Measurements from ENCODE around the gene HIGD1B. TPM values are rescaled to one million over a fixed set of nuclear protein-coding genes. Genes with fewer than 3 reads are reported as not detected.

HIGD1B gene
- total and polyA plus RNA-seq, 4 donors = 0.28 to 0.43 TPM; not detected in 2

- Histone ChIP-seq H3K9ac (ENCODE audit: low read depth in 1 of 2, low read length in 2 of 2) (no peak overlapping the region), H3K4me3 (ENCODE audit: low read depth in 1 of 3, low read length in 3 of 3) (no peak overlapping the region), H3K27me3 (ENCODE audit: control insufficient read depth in 4 of 4, insufficient read depth in 4 of 4, low read length in 3 of 4) (no peaks in the 10 kb centered on the region), H3K4me1 (ENCODE audit: control insufficient read depth in 4 of 4, insufficient read depth in 4 of 4, low read length in 3 of 4) (no peaks in the 10 kb centered on the region), H3K27ac (ENCODE audit: low read depth in 1 of 2, low read length in 2 of 2) (no peak overlapping the region), H3K36me3 (ENCODE audit: control insufficient read depth in 4 of 4, insufficient read depth in 3 of 4, low read depth in 1 of 4, low read length in 3 of 4) (no peaks in the 10 kb centered on the region), H3K9me3 (ENCODE audit: control insufficient read depth in 4 of 4, low read length in 3 of 4) (no peaks in the 10 kb centered on the region)
- WGBS = 89% methylated on average over 3 of the region's 3 CpGs
- TF ChIP-seq HNF4A (conservative IDR thresholded peaks at IDR 0.05) (no peak), FOXA2 (IDR thresholded peaks at IDR 0.05) (no peak), SP1 (IDR thresholded peaks at IDR 0.05) (no peak), RXRA (IDR thresholded peaks at IDR 0.05) (no peak)
- no peak for DNase-seq (ENCODE audit: low spot score)
These were observed 6.7 kb upstream of the HIGD1B start for GRCh38 chr17:44840936-44841335.

- no peaks in the 10 kb centered on the region for H3K4me1 ChIP-seq (ENCODE audit: control insufficient read depth in 4 of 4, insufficient read depth in 4 of 4, low read length in 3 of 4)
- H3K36me3 ChIP-seq (ENCODE audit: control insufficient read depth in 4 of 4, insufficient read depth in 3 of 4, low read depth in 1 of 4, low read length in 3 of 4) = no peaks in the 10 kb centered on the region
- H3K9me3 ChIP-seq (ENCODE audit: control insufficient read depth in 4 of 4, low read length in 3 of 4) = no peaks in the 10 kb centered on the region
- H3K27ac ChIP-seq (ENCODE audit: low read depth in 1 of 2, low read length in 2 of 2) = no peak overlapping the region
- no peak overlapping the region for H3K9ac ChIP-seq (ENCODE audit: low read depth in 1 of 2, low read length in 2 of 2)
- H3K27me3 ChIP-seq (ENCODE audit: control insufficient read depth in 4 of 4, insufficient read depth in 4 of 4, low read length in 3 of 4) = no peaks in the 10 kb centered on the region
- no peak for DNase-seq (ENCODE audit: low spot score)
- H3K4me3 ChIP-seq (ENCODE audit: low read depth in 1 of 3, low read length in 3 of 3) = no peak overlapping the region
- WGBS = 58% methylated on average over 5 of the region's 5 CpGs
- TF ChIP-seq REST (IDR thresholded peaks at IDR 0.05) (no peak), CTCF (IDR thresholded peaks at IDR 0.05; ENCODE audit: low read depth, low read length, missing input control) (no peak), SP1 (IDR thresholded peaks at IDR 0.05) (no peak), RXRA (IDR thresholded peaks at IDR 0.05) (no peak), GABPA (IDR thresholded peaks at IDR 0.05 in 1 of 2, conservative IDR thresholded peaks at IDR 0.05 in 1 of 2) (no peak), NR2F2 (IDR thresholded peaks at IDR 0.05) (no peak), EGR1 (IDR thresholded peaks at IDR 0.05; ENCODE audit: low read depth in 2 of 2) (no peak)
These were observed 4.9 kb upstream of the HIGD1B start for GRCh38 chr17:44842748-44843147.

- Histone ChIP-seq H3K27ac (ENCODE audit: low read depth in 1 of 2, low read length in 2 of 2) (no peak overlapping the region), H3K9me3 (ENCODE audit: control insufficient read depth in 4 of 4, low read length in 3 of 4) (no peaks in the 10 kb centered on the region), H3K4me1 (ENCODE audit: control insufficient read depth in 4 of 4, insufficient read depth in 4 of 4, low read length in 3 of 4) (no peaks in the 10 kb centered on the region), H3K4me3 (ENCODE audit: low read depth in 1 of 3, low read length in 3 of 3) (no peak overlapping the region), H3K27me3 (ENCODE audit: control insufficient read depth in 4 of 4, insufficient read depth in 4 of 4, low read length in 3 of 4) (no peaks in the 10 kb centered on the region), H3K36me3 (ENCODE audit: control insufficient read depth in 4 of 4, insufficient read depth in 3 of 4, low read depth in 1 of 4, low read length in 3 of 4) (no peaks in the 10 kb centered on the region), H3K9ac (ENCODE audit: low read depth in 1 of 2, low read length in 2 of 2) (no peak overlapping the region)
- no peak for DNase-seq (ENCODE audit: low spot score)
- TF ChIP-seq FOXA2 (IDR thresholded peaks at IDR 0.05) = no peak
- TF ChIP-seq RAD21 (IDR thresholded peaks at IDR 0.05) = no peak
- TF ChIP-seq NR2F2 (IDR thresholded peaks at IDR 0.05) = peak; percentile 17
- no peak for TF ChIP-seq GABPA (IDR thresholded peaks at IDR 0.05 in 1 of 2, conservative IDR thresholded peaks at IDR 0.05 in 1 of 2)
- TF ChIP-seq HNF4G (IDR thresholded peaks at IDR 0.05) = no peak
- WGBS = 63% methylated on average over 1 of the region's 1 CpG
These were observed 3.3 kb upstream of the HIGD1B start for GRCh38 chr17:44844390-44844830.
